ENCODE data around the gene CCDC63.

DNA sequence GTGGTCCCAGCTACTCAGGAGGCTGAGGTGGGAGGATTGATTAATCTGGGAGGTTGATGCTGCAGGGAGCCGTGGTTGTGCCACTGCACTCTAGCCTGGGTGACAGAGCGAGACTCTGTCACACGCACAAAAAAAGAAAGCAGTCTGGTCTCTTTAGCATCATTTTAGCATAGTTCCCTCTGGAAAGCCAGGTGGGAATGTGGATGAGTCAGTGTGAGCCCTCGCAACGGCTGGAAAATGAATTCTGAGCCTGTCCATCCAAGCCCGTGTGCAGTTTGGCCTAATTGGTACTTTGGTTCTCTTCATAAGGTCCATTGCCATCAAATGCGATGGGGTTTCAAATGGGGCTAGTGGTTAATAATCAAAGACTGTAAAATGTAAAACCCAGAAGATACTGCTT, 71.2 kb downstream of the CCDC63 start:
- TF ChIP-seq, protein P1, sequence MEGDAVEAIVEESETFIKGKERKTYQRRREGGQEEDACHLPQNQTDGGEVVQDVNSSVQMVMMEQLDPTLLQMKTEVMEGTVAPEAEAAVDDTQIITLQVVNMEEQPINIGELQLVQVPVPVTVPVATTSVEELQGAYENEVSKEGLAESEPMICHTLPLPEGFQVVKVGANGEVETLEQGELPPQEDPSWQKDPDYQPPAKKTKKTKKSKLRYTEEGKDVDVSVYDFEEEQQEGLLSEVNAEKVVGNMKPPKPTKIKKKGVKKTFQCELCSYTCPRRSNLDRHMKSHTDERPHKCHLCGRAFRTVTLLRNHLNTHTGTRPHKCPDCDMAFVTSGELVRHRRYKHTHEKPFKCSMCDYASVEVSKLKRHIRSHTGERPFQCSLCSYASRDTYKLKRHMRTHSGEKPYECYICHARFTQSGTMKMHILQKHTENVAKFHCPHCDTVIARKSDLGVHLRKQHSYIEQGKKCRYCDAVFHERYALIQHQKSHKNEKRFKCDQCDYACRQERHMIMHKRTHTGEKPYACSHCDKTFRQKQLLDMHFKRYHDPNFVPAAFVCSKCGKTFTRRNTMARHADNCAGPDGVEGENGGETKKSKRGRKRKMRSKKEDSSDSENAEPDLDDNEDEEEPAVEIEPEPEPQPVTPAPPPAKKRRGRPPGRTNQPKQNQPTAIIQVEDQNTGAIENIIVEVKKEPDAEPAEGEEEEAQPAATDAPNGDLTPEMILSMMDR (IDR thresholded peaks at IDR 0.05): no peak
- TF ChIP-seq POLR2A (IDR thresholded peaks at IDR 0.05): no peak
